Heart left ventricle (tissue), 16 donors: ENCODE results near the gene CDC20. TPM values are rescaled to one million over a fixed set of nuclear protein-coding genes. Genes with fewer than 3 reads are reported as not detected.

Experiments
- ATAC-seq, 4 donors: fragments of 200-7000 bp; cut with Tn5 transposase; one replicate each; pipeline ENCODE4 v1.9.1; 2020 to 2022; ENCODE audit warnings: moderate library complexity in 4 of 4, mild to moderate bottlenecking in 3 of 4, moderate number of reproducible peaks in 1 of 4
- DNase-seq, 5 donors: peaks; one replicate each; pipeline ENCODE4 v3.0.0-alpha.2; 2020
- H3K27ac ChIP-seq, 12 donors: fragments of 200-600 bp; sonication (generic) in 4 of 12; one replicate each; pipeline versions ENCODE4 v1.5.0 to v1.8.0; 2016 to 2022; ENCODE audit warnings: mild to moderate bottlenecking in 2 of 12
- H3K27me3 ChIP-seq, 9 donors: fragments of 200-600 bp; sonication (generic) in 2 of 9; one replicate each; pipeline versions ENCODE4 v1.5.1 to v1.8.0; 2016 to 2022; ENCODE audit warnings: mild to moderate bottlenecking in 3 of 9
- H3K36me3 ChIP-seq, 9 donors: fragments of 200-600 bp; sonication (generic) in 2 of 9; one replicate each; pipeline versions ENCODE4 v1.5.0 to v1.8.0; 2018 to 2022; ENCODE audit warnings: mild to moderate bottlenecking in 2 of 9
- H3K4me1 ChIP-seq, 12 donors: fragments of 200-600 bp; sonication (generic) in 4 of 12; one replicate each; pipeline versions ENCODE4 v1.5.0 to v1.8.0; 2016 to 2022; ENCODE audit warnings: mild to moderate bottlenecking in 3 of 12
- H3K4me3 ChIP-seq, 12 donors: fragments of 200-600 bp; sonication (generic) in 4 of 12; one replicate each; pipeline versions ENCODE4 v1.5.0 to v1.8.0; 2017 to 2022; ENCODE audit warnings: mild to moderate bottlenecking in 9 of 12, moderate library complexity in 4 of 12
- H3K9me3 ChIP-seq, 12 donors: fragments of 200-600 bp; sonication (generic) in 4 of 12; one replicate each; pipeline versions ENCODE4 v1.5.0 to v1.8.0; 2016 to 2022; ENCODE audit warnings: mild to moderate bottlenecking in 1 of 12
- POLR2A ChIP-seq, 2 donors: fragments of 450-650 bp; IDR thresholded peaks; one replicate each; pipeline ENCODE4 v1.6.1; 2017; ENCODE audit warnings: antibody characterized with exemption in 2 of 2, mild to moderate bottlenecking in 2 of 2, moderate library complexity in 2 of 2
- WGBS, 4 donors: extraction: QIAGEN DNeasy Blood & Tissue Kit in 2 of 4; methylation state at CpG; one replicate each; pipeline versions ENCODE4 v1.1.5 to v1.1.7; 2013 to 2018; 5-methylcytosine and 5-hydroxymethylcytosine counted together
- intact Hi-C, 10 donors: fragments of 100-400 bp; cut with DNase I; formaldehyde crosslinking; loops; one replicate each; pipeline versions ENCODE4 v1.11.1 to v1.14.2; 2022
- polyA plus RNA-seq, 2 donors: library from polyadenylated mRNA; stranded (reverse); fragments of 200-250 nt; gene quantifications; one replicate each; pipeline ENCODE4 v1.2.3, GENCODE V29; 2013
- total RNA-seq, 9 donors: library from RNA; depleted of rRNA in 2 of 9; stranded (reverse); fragments of >200 nt in 2 of 9; fragmentation: NEBNext Ultra II Directional in 3 of 9; extraction: Animal tissue kit (Norgen Biotek cat#: 25700) in 3 of 9; gene quantifications; one replicate each; pipeline versions ENCODE4 v1.1.0 to v1.2.4, GENCODE V29; 2016 to 2023
- TF ChIP-seq, protein P1 (sequence below), 12 donors: fragments of 200-600 bp; sonication (generic) in 4 of 12; IDR thresholded peaks; one replicate each; pipeline versions ENCODE4 v1.5.0 to v1.8.0; 2018 to 2022; ENCODE audit warnings: antibody characterized with exemption in 12 of 12, mild to moderate bottlenecking in 5 of 12
- donor health status: ischemic (EF 13 %, LVEDD 7.1; RV severe dilation, severe dysfunction).
- donor health status: healthy with polysubstance abuse.
- donor health status: DM: no; HTN: yes; CAD: no.
- donor health status: DM: no; HTN: no; CAD: no.
- donor health status: ischemic (EF 25% LVEDD 6.9; RV normal size, moderate dysfunction).
- donor health status: ischemic (EF 25% LVEDD 5.7; RV mildly dilated, moderate dysfunction).
- donor health status: healthy.
- donor health status: DM: yes; HTN: yes; CAD: no.
- donor health status: ischemic (EF 35%, LVEDD 5.7; RV mildly dilated, moderate dysfunction).
- donor health status: nonischemic (EF 11% LVEDD 7.7; RV severe dilation, severe dysfunction).
- donor health status: DM: yes; HTN: yes; CAD: no.
- donor health status: PGD.
- donor health status: ischemic (EF 29% LVEDD 5.4; RV normal size, mild dysfunction).
- donor health status: nonischemic (EF 23%, LVEDD 6.1; RV moderate dilation, normal function).

Gene CDC20
- total and polyA plus RNA-seq, 11 donors: 0.38 to 16.9 (median 1.5) TPM

DNA sequence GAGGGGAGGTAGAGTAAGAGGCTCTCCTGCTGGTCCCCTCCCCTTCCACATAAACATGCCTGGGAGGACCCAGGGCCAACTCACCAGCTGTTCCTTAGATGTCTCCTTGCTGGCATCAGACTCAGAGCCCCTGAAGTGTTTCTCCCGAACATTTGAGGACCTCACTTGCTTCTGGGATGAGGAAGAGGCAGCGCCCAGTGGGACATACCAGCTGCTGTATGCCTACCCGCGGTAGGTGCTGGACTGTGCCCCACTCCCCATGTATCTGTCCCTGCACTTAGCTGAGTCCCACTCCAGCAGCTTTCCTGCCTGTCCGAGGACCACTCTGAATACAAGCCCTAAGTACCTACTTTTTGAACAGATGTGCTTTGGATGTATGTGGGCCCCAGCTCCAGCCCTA, 20.8 kb upstream of the CDC20 start:
- Histone ChIP-seq H3K9me3 (no peaks in the 10 kb centered on the region), H3K27ac (no peak overlapping the region), H3K27me3 (no peaks in the 10 kb centered on the region), H3K36me3 (no peaks in the 10 kb centered on the region), H3K4me1 (peaks cover 0 to 3% (median 0%) of the 10 kb centered on the region in 12 donors), H3K4me3 (no peak overlapping the region)
- DNase-seq: no peak
- WGBS, 4 donors: 74 to 92% (median 88%) methylated on average over 4 to 5 of the region's 5 CpGs
- no peak for ATAC-seq
- TF ChIP-seq, protein P1, sequence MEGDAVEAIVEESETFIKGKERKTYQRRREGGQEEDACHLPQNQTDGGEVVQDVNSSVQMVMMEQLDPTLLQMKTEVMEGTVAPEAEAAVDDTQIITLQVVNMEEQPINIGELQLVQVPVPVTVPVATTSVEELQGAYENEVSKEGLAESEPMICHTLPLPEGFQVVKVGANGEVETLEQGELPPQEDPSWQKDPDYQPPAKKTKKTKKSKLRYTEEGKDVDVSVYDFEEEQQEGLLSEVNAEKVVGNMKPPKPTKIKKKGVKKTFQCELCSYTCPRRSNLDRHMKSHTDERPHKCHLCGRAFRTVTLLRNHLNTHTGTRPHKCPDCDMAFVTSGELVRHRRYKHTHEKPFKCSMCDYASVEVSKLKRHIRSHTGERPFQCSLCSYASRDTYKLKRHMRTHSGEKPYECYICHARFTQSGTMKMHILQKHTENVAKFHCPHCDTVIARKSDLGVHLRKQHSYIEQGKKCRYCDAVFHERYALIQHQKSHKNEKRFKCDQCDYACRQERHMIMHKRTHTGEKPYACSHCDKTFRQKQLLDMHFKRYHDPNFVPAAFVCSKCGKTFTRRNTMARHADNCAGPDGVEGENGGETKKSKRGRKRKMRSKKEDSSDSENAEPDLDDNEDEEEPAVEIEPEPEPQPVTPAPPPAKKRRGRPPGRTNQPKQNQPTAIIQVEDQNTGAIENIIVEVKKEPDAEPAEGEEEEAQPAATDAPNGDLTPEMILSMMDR (IDR thresholded peaks at IDR 0.05): no peak
- TF ChIP-seq POLR2A (IDR thresholded peaks at IDR 0.05): no peak
- intact Hi-C loops: no loop called here

DNA sequence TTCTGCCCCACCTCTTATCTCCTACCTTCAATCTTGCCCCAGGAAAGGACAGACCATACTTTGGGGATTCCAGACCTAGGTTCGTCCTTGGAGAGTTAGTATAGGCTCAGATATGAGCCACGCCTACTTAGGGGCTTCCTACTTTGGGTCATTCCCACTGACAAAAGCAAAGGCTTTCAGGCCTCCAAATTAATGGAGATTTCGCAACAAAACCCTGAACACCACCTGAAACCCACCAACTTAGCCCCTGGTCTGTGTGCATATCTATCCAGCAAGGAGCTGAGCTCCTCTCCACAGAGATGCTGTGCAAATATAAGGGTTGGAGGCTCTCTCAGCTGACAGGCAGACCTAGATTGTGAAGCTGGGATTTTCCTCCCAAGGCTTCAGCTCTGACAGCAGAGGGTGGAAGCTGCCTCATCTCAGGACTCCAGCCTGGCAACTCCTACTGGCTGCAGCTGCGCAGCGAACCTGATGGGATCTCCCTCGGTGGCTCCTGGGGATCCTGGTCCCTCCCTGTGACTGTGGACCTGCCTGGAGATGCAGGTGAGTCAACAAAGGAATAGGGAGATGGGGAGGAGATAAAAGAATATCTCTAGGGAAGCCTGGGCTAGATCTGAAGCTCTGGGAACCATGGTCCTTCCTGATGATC, 19.1 kb upstream of the CDC20 start:
- no peaks in the 10 kb centered on the region for H3K27me3 ChIP-seq
- H3K4me3 ChIP-seq: no peak overlapping the region
- DNase-seq (no peak), ATAC-seq (no peak)
- WGBS, 4 donors: 91 to 94% (median 92%) methylated on average over 6 of the region's 6 CpGs
- no peaks in the 10 kb centered on the region for H3K9me3 ChIP-seq
- H3K36me3 ChIP-seq: no peaks in the 10 kb centered on the region
- H3K4me1 ChIP-seq: peaks cover 0 to 21% (median 12%) of the 10 kb centered on the region in 12 donors
- no peak overlapping the region for H3K27ac ChIP-seq
- TF ChIP-seq POLR2A (IDR thresholded peaks at IDR 0.05): no peak
- TF ChIP-seq, protein P1 (IDR thresholded peaks at IDR 0.05): no peak
- intact Hi-C loops: loop anchor here in 1 of 10 donors (5.0 kb wide), 1 partner anchor 37 kb away; the partner anchor contains the start of gene TIE1

DNA sequence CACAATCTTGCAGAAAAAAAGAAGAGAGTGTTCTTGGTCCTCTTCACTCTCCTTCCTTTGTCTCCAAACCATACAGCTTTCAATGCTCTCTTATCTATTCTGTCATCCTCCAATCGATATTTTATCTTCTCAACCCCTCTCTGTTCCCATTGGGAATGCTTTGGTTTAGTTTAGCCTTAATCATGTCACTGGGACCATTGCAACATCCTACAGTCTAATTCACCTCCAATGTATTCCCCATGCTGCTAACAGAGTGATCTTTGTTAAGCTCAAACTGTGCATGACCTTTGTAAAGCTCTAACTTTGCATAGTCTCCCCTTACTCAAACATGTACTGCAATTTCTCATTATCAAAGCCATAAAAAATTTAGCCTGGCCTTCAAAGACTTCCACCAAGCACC, 18.2 kb upstream of the CDC20 start:
- TF ChIP-seq POLR2A (IDR thresholded peaks at IDR 0.05): no peak
- TF ChIP-seq, protein P1 (IDR thresholded peaks at IDR 0.05): no peak
- Histone ChIP-seq H3K27ac (no peak overlapping the region), H3K27me3 (no peaks in the 10 kb centered on the region), H3K9me3 (no peaks in the 10 kb centered on the region), H3K4me3 (no peak overlapping the region), H3K4me1 (peaks cover 0 to 26% (median 16%) of the 10 kb centered on the region in 12 donors), H3K36me3 (no peaks in the 10 kb centered on the region)
- DNase-seq (no peak), ATAC-seq (no peak)
- intact Hi-C loops: loop anchor here in 1 of 10 donors (5.0 kb wide), 1 partner anchor 38 kb away; the partner anchor contains the start of gene TIE1
- 46 to 65% (median 62%) methylated on average over 1 of the region's 1 CpG for WGBS, 4 donors

DNA sequence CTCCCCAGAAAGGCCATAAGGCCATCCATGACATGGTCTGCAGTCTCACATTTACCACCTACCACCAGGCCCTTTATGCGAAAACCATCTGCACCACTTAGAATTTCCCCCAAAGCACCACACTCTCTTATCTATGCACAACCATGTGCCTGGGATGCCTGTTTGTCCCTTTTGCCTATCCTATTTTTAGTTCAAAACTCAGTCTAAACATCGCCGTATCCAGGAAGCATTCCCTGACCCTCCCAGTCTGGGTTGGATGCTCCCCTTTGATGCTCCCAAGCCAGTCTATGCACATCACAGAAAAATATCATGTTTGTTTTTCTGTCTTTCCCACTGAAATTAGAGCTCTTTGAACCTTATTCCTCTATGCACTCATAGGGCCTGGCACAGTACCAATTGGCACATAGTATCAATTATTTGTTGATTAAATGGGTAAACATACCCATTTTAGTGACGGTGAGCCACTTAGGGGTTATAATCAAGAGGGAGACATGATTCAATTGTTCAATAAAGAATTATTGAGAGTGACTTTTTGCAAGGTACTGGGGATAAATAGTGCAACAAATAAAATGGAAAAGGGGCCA, 14.4 kb upstream of the CDC20 start:
- DNase-seq (peak in 4 of 5 donors; percentile 40 to 62 (median 50)), ATAC-seq (peak; percentile 65 to 82 (median 68))
- Histone ChIP-seq H3K27ac (peak overlapping the region; percentile 74 to 97 (median 92)), H3K27me3 (no peaks in the 10 kb centered on the region), H3K4me3 (no peak overlapping the region), H3K4me1 (peaks cover 0 to 54% (median 27%) of the 10 kb centered on the region in 12 donors), H3K9me3 (no peaks in the 10 kb centered on the region), H3K36me3 (no peaks in the 10 kb centered on the region)
- intact Hi-C loops: loop anchor here in 2 of 10 donors (2.0 to 5.0 kb wide), 2 partner anchors 42 kb away; partner anchors contain the start of gene TIE1 (in 1 of the 2)
- TF ChIP-seq POLR2A (IDR thresholded peaks at IDR 0.05): no peak
- TF ChIP-seq, protein P1 (IDR thresholded peaks at IDR 0.05): no peak
- WGBS, 4 donors: 13 to 26% (median 25%) methylated on average over 4 of the region's 4 CpGs
